Mucosa of rectum (tissue), 2 donors: Measurements from ENCODE around the gene FOXI1.

Source experiments
- H3K27ac ChIP-seq, 2 donors: one replicate each; pipeline ENCODE4 v1.7.0; 2013; ENCODE audit warnings: inconsistent platforms in 2 of 2, low read depth in 2 of 2, low read length in 2 of 2
- H3K27me3 ChIP-seq, 2 donors: one replicate each; pipeline ENCODE4 v1.7.0; 2013; ENCODE audit warnings: low read length in 2 of 2; ENCODE audit not compliant: control insufficient read depth in 2 of 2, insufficient read depth in 2 of 2
- H3K36me3 ChIP-seq, 2 donors: one replicate each; pipeline ENCODE4 v1.7.0; 2013; ENCODE audit warnings: low read length in 2 of 2; ENCODE audit not compliant: control insufficient read depth in 2 of 2, insufficient read depth in 2 of 2
- H3K4me1 ChIP-seq, 2 donors: one replicate each; pipeline ENCODE4 v1.7.0; 2013; ENCODE audit warnings: low read length in 2 of 2, mild to moderate bottlenecking in 1 of 2; ENCODE audit not compliant: control insufficient read depth in 2 of 2, insufficient read depth in 2 of 2
- H3K4me3 ChIP-seq, 2 donors: one replicate each; pipeline ENCODE4 v1.7.0; 2013; ENCODE audit warnings: low read length in 2 of 2
- H3K9ac ChIP-seq, 2 donors: one replicate each; pipeline ENCODE4 v1.7.0; 2013; ENCODE audit warnings: low read length in 2 of 2, low read depth in 1 of 2, mild to moderate bottlenecking in 1 of 2
- H3K9me3 ChIP-seq, 2 donors: one replicate each; pipeline ENCODE4 v1.7.0; 2013; ENCODE audit warnings: low read length in 2 of 2; ENCODE audit not compliant: control insufficient read depth in 2 of 2
- donor health status: healthy.
- donor health status: Normal muscosa, but diverticular disease.

The FOXI1 gene

GRCh38 chr5:170147753-170148264, 42.1 kb downstream of the FOXI1 start:
- Histone ChIP-seq H3K9ac (no peak overlapping the region), H3K4me1 (no peaks in the 10 kb centered on the region), H3K36me3 (no peaks in the 10 kb centered on the region), H3K27ac (no peak overlapping the region), H3K27me3 (no peaks in the 10 kb centered on the region), H3K9me3 (no peaks in the 10 kb centered on the region), H3K4me3 (no peak overlapping the region)

- Histone ChIP-seq H3K4me3 (no peak overlapping the region), H3K9ac (no peak overlapping the region), H3K4me1 (no peaks in the 10 kb centered on the region), H3K9me3 (no peaks in the 10 kb centered on the region), H3K27me3 (no peaks in the 10 kb centered on the region), H3K27ac (no peak overlapping the region), H3K36me3 (no peaks in the 10 kb centered on the region)
These were observed 42.9 kb downstream of the FOXI1 start for GRCh38 chr5:170148430-170149205.

GRCh38 chr5:170149206-170149515, 43.5 kb downstream of the FOXI1 start:
- H3K4me1 ChIP-seq, result no peaks in the 10 kb centered on the region

GRCh38 chr5:170150713-170151096, 45.0 kb downstream of the FOXI1 start:
- Histone ChIP-seq H3K4me3 (no peak overlapping the region), H3K27me3 (no peaks in the 10 kb centered on the region), H3K27ac (no peak overlapping the region), H3K9ac (no peak overlapping the region), H3K36me3 (no peaks in the 10 kb centered on the region), H3K4me1 (no peaks in the 10 kb centered on the region), H3K9me3 (no peaks in the 10 kb centered on the region)

More at GRCh38 chr5:170149206-170149515, 43.5 kb downstream of the FOXI1 start:
- H3K9ac ChIP-seq, result no peak overlapping the region
- H3K36me3 ChIP-seq, result no peaks in the 10 kb centered on the region
- H3K4me3 ChIP-seq, result no peak overlapping the region
- no peak overlapping the region for H3K27ac ChIP-seq
- H3K9me3 ChIP-seq, result no peaks in the 10 kb centered on the region
- no peaks in the 10 kb centered on the region for H3K27me3 ChIP-seq

- Histone ChIP-seq H3K27ac (no peak overlapping the region), H3K4me1 (no peaks in the 10 kb centered on the region), H3K36me3 (no peaks in the 10 kb centered on the region), H3K9me3 (no peaks in the 10 kb centered on the region), H3K4me3 (no peak overlapping the region), H3K27me3 (no peaks in the 10 kb centered on the region), H3K9ac (no peak overlapping the region)
These were observed 45.6 kb downstream of the FOXI1 start for GRCh38 chr5:170151097-170151831.

GRCh38 chr5:170152767-170153166, 47.1 kb downstream of the FOXI1 start:
- Histone ChIP-seq H3K27me3 (no peaks in the 10 kb centered on the region), H3K9ac (no peak overlapping the region), H3K36me3 (no peaks in the 10 kb centered on the region), H3K4me3 (no peak overlapping the region), H3K4me1 (no peaks in the 10 kb centered on the region), H3K9me3 (no peaks in the 10 kb centered on the region), H3K27ac (no peak overlapping the region)

- H3K36me3 ChIP-seq, result no peaks in the 10 kb centered on the region
- H3K27ac ChIP-seq, result no peak overlapping the region
- no peaks in the 10 kb centered on the region for H3K27me3 ChIP-seq
- H3K4me1 ChIP-seq, result no peaks in the 10 kb centered on the region
- H3K4me3 ChIP-seq, result no peak overlapping the region
- H3K9me3 ChIP-seq, result no peaks in the 10 kb centered on the region
- no peak overlapping the region for H3K9ac ChIP-seq
These were observed 48.6 kb downstream of the FOXI1 start for GRCh38 chr5:170154297-170154696.

GRCh38 chr5:170154744-170155143, 49.0 kb downstream of the FOXI1 start:
- Histone ChIP-seq H3K27ac (no peak overlapping the region), H3K9me3 (no peaks in the 10 kb centered on the region), H3K36me3 (no peaks in the 10 kb centered on the region), H3K4me1 (no peaks in the 10 kb centered on the region), H3K4me3 (no peak overlapping the region), H3K27me3 (no peaks in the 10 kb centered on the region), H3K9ac (no peak overlapping the region)

GRCh38 chr5:170155771-170156170, 50.1 kb downstream of the FOXI1 start:
- Histone ChIP-seq H3K27me3 (no peaks in the 10 kb centered on the region), H3K4me1 (no peaks in the 10 kb centered on the region), H3K4me3 (no peak overlapping the region), H3K9me3 (no peaks in the 10 kb centered on the region), H3K36me3 (no peaks in the 10 kb centered on the region), H3K27ac (no peak overlapping the region), H3K9ac (no peak overlapping the region)

GRCh38 chr5:170159101-170159698, 53.5 kb downstream of the FOXI1 start:
- no peaks in the 10 kb centered on the region for H3K27me3 ChIP-seq
- H3K27ac ChIP-seq, result no peak overlapping the region
- no peaks in the 10 kb centered on the region for H3K4me1 ChIP-seq
- H3K9me3 ChIP-seq, result no peaks in the 10 kb centered on the region
- H3K4me3 ChIP-seq, result no peak overlapping the region
- no peak overlapping the region for H3K9ac ChIP-seq
- H3K36me3 ChIP-seq, result no peaks in the 10 kb centered on the region
